AG04449 (cell line): ENCODE data around the gene SRSF3.

Experiments
- CTCF ChIA-PET: fragments of 350-600 bp; formaldehyde crosslinking; extraction: SDS; loops from one replicate; lab custom pipeline; 2021; ENCODE audit warnings: antibody characterized with exemption; lab: Yijun Ruan, JAX
- POLR2A ChIA-PET: fragments of 400-600, 350-600 bp; formaldehyde crosslinking; extraction: SDS; loops from one replicate; lab custom pipeline; 2020; ENCODE audit warnings: antibody characterized with exemption, inconsistent platforms; lab: Yijun Ruan, JAX
- DNase-seq: peaks from one replicate; pipeline ENCODE4 v3.0.0-alpha.2; 2010; ENCODE audit warnings: low read depth, low spot score
- H3K4me3 ChIP-seq: 2 replicates; pipeline ENCODE4 v1.5.1; 2011; ENCODE audit warnings: low read depth, mild to moderate bottlenecking, control low read depth, low read length
- CTCF ChIP-seq: IDR thresholded peaks from one replicate; pipeline ENCODE4 v1.5.1; 2011; ENCODE audit warnings: mild to moderate bottlenecking, moderate library complexity, low read length, control low read depth, inconsistent platforms; ENCODE audit not compliant: insufficient read depth; ENCODE audit errors: missing control alignments

Gene SRSF3

GRCh38 chr6:36641543-36641942, 47.4 kb downstream of the SRSF3 start:
- DNase-seq = no peak
- ChIA-PET POLR2A (interaction anchor here (0.6 to 2.4 kb wide), 3 partner anchors 9 to 37 kb away, joined by 3 to 13 read pairs (median 4); partner anchors contain the start of gene CDKN1A), CTCF (interaction anchor here (1.0 kb wide), 1 partner anchor 39 kb away, joined by 3 read pairs; no protein-coding TSS in a partner anchor)
- no peak for TF ChIP-seq CTCF
- H3K4me3 ChIP-seq = no peak overlapping the region

- DNase-seq = no peak
- no peak overlapping the region for H3K4me3 ChIP-seq
- CTCF ChIA-PET = interaction anchor here (0.7 to 4.0 kb wide), 8 partner anchors 14 to 39 kb away, joined by 3 to 33 read pairs (median 3); partner anchors contain the start of gene CDKN1A
- TF ChIP-seq CTCF = no peak
- POLR2A ChIA-PET = interaction anchor here (1.2 to 2.4 kb wide), 2 partner anchors 35 to 38 kb away, joined by 3 to 13 read pairs; partner anchors contain the start of gene CDKN1A
Measured at GRCh38 chr6:36642913-36643817, 49.0 kb downstream of the SRSF3 start.

GRCh38 chr6:36643977-36644376, 49.8 kb downstream of the SRSF3 start:
- DNase-seq = no peak
- TF ChIP-seq CTCF = no peak
- CTCF ChIA-PET = interaction anchor here (1.1 to 4.0 kb wide), 7 partner anchors 13 to 115 kb away, joined by 3 to 33 read pairs (median 3); partner anchors contain the start of gene CDKN1A
- no peak overlapping the region for H3K4me3 ChIP-seq
- POLR2A ChIA-PET = interaction anchor here (2.4 kb wide), 2 partner anchors 35 kb away, joined by 13 read pairs; partner anchors contain the start of gene CDKN1A

- ChIA-PET CTCF (interaction anchor here (0.9 kb wide), 1 partner anchor 19 kb away, joined by 3 read pairs; no protein-coding TSS in a partner anchor), POLR2A (no interaction called here)
- no peak overlapping the region for H3K4me3 ChIP-seq
- no peak for DNase-seq
- no peak for TF ChIP-seq CTCF
Measured at GRCh38 chr6:36649086-36649485, 54.9 kb downstream of the SRSF3 start.

GRCh38 chr6:36649701-36650484, 55.7 kb downstream of the SRSF3 start:
- ChIA-PET POLR2A (interaction anchor here (0.8 kb wide), 1 partner anchor 29 kb away, joined by 3 read pairs; the partner anchor contains the start of gene CDKN1A), CTCF (interaction anchor here (0.9 kb wide), 1 partner anchor 19 kb away, joined by 3 read pairs; no protein-coding TSS in a partner anchor)
- no peak for DNase-seq
- no peak for TF ChIP-seq CTCF
- no peak overlapping the region for H3K4me3 ChIP-seq
